ENCODE results near the gene NKX1-2. TPM values are rescaled to one million over a fixed set of nuclear protein-coding genes. Genes with fewer than 3 reads are reported as not detected.

The NKX1-2 gene
- total and polyA plus RNA-seq, 2 experiments from 2014 or later, result 9.8 to 39.4 TPM

GRCh38 chr10:124468624-124469023 is 18.8 kb upstream of the NKX1-2 start:
- Mint-ChIP-seq H3K9me3 (no peaks in the 10 kb centered on the region), H3K27me3 (ENCODE audit: insufficient read depth, low read depth, poor library complexity) (peaks cover 24% of the 10 kb centered on the region), H3K4me1 (peaks cover 70% of the 10 kb centered on the region), H3K27ac (no peak overlapping the region), H3K4me3 (no peak overlapping the region), H3K36me3 (ENCODE audit: low read depth) (peaks cover 8% of the 10 kb centered on the region)
- Histone ChIP-seq H3K4me1 (ENCODE audit: insufficient read depth) (peaks cover 72% of the 10 kb centered on the region), H3K4me2 (peak overlapping the region; percentile 43; the same call in 1 of the 2 replicates), H3K4me3 (no peak overlapping the region; the same call in 1 of the 2 replicates), H3K9me2 (ENCODE audit: insufficient read depth) (no peaks in the 10 kb centered on the region), H2AFZ (no peak overlapping the region), H3K27ac (ENCODE audit: low read depth) (peak overlapping the region; percentile 89; the same call in 1 of the 2 replicates), H3K79me2 (replicated peaks; ENCODE audit: insufficient read depth) (peaks cover 28% of the 10 kb centered on the region), H3F3A (replicated peaks; ENCODE audit: low read depth) (peaks cover 24% of the 10 kb centered on the region), H3K36me3 (ENCODE audit: insufficient read depth) (no peaks in the 10 kb centered on the region), H3K27me3 (ENCODE audit: insufficient read depth) (no peaks in the 10 kb centered on the region), H4K20me1 (replicated peaks; ENCODE audit: insufficient read depth) (no peaks in the 10 kb centered on the region)
- no peak for ATAC-seq
- no peak for DNase-seq (ENCODE audit: low spot score)
- TF ChIP-seq CTCF (conservative IDR thresholded peaks at IDR 0.05; ENCODE audit: low read depth in 2 of 2), result no peak
- TF ChIP-seq CREB1 (CRISPR knock-in tag; IDR thresholded peaks at IDR 0.05; ENCODE audit: low read depth), result no peak
- TF ChIP-seq ZNF114 (CRISPR knock-in tag; IDR thresholded peaks at IDR 0.05), result no peak
- no peak for TF ChIP-seq JUNB (IDR thresholded peaks at IDR 0.05; ENCODE audit: unreplicated experiment)
- TF ChIP-seq REST (IDR thresholded peaks at IDR 0.05; ENCODE audit: unreplicated experiment), result no peak
- no peak for TF ChIP-seq POLR2AphosphoS5 (IDR thresholded peaks at IDR 0.05; ENCODE audit: low read depth)
- TF ChIP-seq EZH2phosphoT487 (IDR thresholded peaks at IDR 0.05; ENCODE audit: unreplicated experiment), result no peak
- no peak for TF ChIP-seq ETS1 (IDR thresholded peaks at IDR 0.05)
- no peak for TF ChIP-seq STAT1 (IDR thresholded peaks at IDR 0.05; ENCODE audit: unreplicated experiment)
- no peak for TF ChIP-seq EZH2 (IDR thresholded peaks at IDR 0.05; ENCODE audit: low read depth, unreplicated experiment)
- no peak for TF ChIP-seq ZNF331 (CRISPR knock-in tag; IDR thresholded peaks at IDR 0.05; ENCODE audit: low read depth)
- TF ChIP-seq NANOG (IDR thresholded peaks at IDR 0.05; ENCODE audit: borderline replicate concordance), result no peak
- TF ChIP-seq ZNF462 (CRISPR knock-in tag; IDR thresholded peaks at IDR 0.05), result no peak

Data from GM23338 (cell line).